NCI-H1048 (cell line): ENCODE measurements around the gene MAFF.

Source experiments
- DNase-seq: peaks from one replicate; lab custom pipeline; 2025; lab: John Stamatoyannopoulos, UW

Gene MAFF

DNA sequence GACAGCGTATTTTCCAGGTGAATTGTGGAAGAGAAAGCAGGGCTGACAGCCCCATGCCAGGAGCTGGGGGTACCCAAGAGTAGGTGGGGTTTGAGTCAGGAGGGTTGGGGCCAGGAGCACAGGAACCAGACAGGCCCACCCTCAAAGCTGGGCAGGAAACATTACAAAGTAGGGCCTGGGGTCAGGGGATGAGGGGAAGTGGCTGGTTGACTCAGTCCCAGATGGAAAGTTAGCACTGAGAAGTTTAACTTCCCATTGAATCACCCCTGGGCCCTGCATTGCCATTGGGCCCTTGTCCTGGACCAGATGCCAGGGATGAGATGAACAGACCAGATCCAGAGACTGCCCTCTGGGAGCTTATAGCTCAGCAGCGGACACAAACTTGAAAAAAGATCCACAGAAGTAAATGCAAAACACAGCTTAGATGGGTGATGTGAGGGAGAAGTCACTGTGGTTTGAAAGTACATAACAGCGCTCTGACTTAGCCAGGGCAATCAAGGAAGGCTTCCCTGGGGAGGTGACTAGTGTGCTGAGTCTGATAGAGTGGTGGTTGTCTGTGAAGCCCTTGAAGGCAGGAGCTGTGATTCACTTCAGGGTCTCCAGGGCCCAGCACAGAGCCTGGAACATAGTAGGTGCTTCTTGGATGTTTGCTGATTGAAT is 2.2 kb downstream of the MAFF start:
- DNase-seq, result no peak

- no peak for DNase-seq
Measured at GRCh38 chr22:38204784-38205183, 3.0 kb downstream of the MAFF start.

DNA sequence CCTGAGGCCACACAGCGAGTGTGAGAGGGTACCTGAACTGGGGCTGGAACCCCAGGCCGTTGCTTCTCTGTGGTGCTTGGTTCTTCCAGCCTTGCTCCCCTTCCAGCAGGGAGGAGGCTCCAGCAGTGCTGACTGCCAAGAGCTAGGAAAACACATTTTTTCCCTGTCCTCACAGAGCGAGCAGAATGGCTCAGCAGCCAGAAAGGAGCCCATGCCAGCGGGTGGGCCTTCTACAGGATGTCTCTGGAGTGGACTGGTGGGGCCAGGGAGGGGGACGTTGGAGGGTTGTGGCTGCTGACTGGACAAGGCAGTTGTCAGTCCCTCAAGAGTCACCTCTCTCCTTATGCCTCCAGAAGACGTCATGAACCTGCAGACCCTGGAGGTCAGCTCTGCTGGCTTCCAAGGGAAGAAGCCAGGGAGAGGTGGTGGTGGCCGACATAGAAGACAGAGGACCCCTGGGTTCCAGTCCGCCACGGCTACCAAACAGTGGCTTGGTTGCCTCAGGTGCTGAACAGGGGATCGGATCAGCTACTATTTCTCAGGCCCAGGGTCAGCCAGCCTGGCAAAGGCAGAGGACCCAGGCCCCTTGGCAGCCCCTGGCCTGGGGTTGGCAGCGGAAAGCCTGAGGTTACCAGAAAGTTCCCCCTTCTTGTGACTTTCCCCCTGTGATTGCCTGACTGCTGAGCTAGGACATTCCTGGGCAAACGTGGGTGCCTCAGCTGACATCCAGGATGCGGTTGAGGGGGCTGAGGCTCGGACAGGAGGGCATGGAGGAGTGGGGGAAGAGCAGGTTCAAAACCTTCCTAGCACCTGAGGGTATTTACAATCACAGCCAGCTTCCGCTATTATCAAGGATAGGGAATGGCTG is 3.7 kb downstream of the MAFF start:
- DNase-seq, result no peak

DNA sequence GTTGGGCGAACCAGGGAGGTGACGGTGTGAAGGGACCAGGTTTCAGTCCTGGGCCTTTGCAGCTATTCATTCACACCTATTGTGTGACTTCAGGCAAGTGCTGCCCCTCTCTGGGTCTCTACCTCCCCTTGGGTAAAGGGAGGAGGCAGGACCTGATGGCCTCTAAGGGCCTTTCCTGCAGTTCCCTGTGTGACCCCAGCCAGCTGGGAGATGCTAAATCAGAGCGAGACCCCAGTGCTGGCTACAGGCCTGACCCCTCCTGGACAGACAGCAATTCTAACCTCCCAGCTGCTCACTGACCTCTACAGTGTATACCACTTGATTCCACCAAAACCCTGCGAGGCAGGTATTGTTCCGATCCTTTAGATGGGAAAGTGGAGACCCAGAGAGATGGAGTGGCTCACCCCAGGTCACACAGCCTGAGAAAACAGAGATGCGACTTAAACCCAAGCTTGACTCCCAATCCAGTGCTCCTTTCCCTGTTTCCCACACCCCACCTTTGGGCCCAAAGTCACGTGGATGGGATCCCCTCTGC is 6.2 kb downstream of the MAFF start:
- no peak for DNase-seq

- DNase-seq, result no peak
Measured at GRCh38 chr22:38208551-38208968, 6.8 kb downstream of the MAFF start.

- DNase-seq, result no peak
Measured at GRCh38 chr22:38211556-38211955, 9.8 kb downstream of the MAFF start.

DNA sequence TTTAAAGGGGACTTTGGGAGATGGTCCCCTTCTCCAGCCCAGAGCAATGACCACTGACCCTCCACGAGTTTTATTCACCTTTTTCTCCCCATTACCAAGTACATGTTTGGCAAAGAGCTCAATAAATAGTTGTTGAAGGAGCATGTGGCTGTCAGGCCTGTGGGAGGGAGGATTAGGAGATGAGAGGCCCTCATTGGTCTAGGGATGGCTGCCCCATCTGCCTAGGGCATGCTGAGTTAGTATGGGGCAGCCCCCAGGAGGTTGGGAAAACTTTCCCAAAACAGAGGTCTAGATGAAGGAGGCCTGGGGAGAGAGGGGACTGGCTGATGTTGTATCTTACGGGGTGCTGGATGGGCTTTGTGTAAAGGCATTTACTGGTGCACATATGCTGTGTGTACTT is 10.6 kb downstream of the MAFF start:
- no peak for DNase-seq

DNA sequence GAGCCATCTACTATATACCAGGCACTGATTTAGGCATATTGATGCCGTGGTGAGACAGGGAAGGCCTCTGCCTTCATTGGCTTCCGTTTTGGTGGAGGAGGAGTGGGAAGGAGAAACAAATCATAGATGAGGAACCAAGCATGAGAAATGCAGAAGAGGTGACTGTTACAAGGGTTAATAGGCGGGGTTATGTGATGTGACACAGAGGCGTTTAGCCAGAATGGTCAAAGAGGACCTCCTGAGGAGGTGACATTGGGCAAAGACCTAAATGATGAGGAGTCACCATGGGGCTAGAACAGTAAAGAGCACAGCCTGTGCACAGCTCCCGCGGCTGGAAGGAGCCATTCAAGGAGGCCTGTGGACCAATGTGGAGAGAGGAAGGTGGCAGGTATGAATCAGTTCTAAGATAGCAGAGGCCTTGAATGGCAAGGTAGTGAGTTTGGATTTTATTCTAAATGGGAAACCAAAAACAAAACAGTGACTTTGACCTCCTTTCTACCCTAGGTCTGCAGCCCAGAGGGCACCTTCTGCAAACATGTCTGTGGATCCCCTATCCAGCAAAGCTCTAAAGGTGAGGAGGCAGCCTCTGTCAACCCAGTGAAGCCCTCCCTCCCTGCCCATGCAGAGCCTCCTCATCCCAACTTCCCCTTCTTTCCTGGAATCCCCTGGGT is 11.7 kb downstream of the MAFF start:
- no peak for DNase-seq

DNA sequence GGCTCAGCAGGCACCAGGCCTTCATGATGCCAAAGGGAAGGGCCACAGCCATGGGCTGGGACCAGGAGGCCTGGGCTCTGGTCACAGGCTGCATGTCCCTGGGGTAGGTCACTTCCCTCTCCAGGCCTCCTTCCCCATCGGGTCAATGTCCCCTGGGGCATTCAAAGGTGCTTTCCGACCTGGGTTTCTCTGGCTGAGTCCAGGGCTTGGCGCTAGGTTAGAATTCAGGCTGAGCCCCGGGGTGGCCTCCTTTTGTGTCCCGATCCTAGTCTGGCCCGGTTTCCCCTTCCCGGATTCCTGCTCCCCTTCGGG is 12.2 kb downstream of the MAFF start:
- no peak for DNase-seq

DNA sequence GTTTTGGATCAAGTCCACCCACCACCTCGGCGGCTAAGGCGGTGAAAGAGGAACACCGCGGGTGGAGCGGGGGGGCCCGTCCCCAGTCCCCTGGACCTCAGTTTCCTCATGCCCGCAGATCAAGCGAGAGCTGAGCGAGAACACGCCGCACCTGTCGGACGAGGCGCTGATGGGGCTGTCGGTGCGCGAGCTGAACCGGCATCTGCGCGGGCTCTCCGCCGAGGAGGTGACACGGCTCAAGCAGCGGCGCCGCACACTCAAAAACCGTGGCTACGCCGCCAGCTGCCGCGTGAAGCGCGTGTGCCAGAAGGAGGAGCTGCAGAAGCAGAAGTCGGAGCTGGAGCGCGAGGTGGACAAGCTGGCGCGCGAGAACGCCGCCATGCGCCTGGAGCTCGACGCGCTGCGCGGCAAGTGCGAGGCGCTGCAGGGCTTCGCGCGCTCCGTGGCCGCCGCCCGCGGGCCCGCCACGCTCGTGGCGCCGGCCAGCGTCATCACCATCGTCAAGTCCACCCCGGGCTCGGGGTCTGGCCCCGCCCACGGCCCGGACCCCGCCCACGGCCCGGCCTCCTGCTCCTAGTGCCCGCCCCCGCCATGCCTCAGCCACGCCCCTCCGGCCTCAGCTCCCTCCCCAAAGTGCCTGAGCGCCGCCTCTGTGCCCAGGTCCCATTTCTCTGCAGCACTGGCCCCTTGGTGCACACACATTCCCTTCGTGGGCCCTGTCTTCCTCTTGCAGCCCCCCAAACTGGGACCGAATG is 12.7 kb downstream of the MAFF start:
- DNase-seq, result peak; percentile 53

DNA sequence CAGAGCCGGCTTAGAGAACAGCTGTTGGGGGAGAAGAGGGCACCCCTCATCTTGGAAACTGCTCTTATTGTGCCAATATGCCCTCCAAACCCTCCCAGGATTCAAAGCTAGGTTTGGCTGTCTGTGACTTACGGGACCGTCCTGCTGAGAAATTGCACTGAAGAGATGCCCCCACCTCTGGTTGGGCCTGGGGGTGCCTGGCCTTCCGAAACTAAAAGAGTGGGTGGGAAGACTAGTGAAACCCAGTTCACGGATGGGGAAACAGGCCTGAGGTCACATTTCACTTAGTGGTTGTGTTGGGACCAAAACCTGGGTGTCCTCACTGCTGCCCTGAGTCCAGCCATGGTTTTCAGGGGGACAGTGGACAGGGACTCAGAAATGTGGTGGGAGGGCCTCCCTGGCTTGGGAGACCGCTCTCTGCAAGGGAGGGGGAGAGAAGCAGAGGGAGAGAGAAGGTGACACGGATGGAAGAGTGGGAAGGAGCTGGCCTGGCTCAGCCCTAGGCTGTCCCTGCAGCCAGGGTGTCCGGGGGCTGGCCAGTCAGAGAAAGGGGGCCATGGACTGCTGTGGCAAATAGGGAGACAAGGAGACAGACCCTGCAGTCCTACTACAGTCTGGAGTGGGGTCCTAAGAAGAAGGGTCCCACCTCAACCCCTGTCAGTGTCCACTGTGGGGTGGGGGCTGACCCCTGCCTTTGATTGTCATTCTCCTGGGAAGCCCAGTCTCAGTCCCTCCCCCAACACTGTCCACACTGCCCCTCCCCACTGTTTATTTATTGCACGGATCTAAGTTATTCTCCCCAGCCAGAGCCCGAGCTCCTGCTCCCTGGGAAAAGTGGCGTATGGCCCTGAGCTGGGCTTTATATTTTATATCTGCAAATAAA is 13.6 kb downstream of the MAFF start:
- no peak for DNase-seq

- no peak for DNase-seq
Measured at GRCh38 chr22:38218661-38219622, 17.1 kb downstream of the MAFF start.

- DNase-seq, result no peak
Measured at GRCh38 chr22:38219632-38220031, 17.8 kb downstream of the MAFF start.

GRCh38 chr22:38220163-38220562 is 18.4 kb downstream of the MAFF start:
- no peak for DNase-seq

DNA sequence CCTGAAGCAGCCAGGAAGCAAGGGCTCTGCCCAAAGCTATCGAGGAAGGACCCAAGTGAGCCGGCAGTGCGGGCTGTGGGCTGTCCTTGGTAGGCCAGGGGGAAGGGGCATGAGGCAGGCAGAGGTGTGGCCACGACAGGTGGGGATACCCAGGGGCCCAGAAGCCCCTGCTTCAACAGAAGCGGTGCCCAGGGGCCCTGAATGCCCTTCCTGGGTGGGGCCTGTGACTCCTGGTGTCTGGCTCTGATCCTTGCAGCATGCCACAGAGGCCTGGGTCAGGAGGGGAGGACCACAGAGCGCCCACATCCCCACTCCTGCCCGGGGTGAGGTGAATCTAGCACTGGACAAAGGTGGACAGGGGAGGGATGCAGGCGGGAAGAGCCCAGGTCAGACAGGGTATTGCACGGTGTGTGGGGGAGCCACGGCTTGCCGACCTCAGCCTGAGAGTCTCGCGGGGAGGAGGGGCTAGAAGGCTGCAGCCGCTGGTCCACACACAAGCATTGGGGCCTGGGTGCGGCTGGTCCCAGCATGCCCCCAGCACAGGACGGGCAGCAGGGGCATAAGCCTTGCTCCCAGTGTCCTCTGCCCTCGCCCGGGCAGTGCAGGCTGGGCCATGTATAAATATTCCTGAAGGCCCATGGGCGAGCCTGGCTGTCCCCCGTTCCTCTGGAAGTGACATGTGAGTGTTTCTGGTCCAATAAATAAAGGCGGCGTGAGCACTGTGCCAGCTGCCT is 19.0 kb downstream of the MAFF start:
- DNase-seq, result no peak

DNA sequence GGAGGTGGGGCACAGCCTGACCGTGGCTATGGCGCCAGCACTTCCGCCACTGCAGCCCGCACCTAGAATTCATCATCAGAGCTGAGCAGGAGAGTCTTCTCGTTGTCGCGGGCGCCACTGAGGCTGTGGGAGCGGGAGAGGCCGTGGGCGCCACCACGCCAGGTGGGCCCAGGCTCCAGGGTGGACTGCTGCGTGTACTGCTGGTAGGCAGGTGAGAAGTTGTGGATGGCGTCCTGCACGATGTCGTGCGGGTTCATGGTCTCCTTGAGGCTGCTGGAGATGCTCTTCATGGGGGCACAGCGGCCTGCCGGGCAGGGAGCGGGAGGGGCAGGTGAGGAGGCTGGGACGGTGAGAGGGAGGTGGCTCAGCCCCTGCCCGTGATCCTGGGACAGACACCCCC is 19.6 kb downstream of the MAFF start:
- DNase-seq, result no peak

DNA sequence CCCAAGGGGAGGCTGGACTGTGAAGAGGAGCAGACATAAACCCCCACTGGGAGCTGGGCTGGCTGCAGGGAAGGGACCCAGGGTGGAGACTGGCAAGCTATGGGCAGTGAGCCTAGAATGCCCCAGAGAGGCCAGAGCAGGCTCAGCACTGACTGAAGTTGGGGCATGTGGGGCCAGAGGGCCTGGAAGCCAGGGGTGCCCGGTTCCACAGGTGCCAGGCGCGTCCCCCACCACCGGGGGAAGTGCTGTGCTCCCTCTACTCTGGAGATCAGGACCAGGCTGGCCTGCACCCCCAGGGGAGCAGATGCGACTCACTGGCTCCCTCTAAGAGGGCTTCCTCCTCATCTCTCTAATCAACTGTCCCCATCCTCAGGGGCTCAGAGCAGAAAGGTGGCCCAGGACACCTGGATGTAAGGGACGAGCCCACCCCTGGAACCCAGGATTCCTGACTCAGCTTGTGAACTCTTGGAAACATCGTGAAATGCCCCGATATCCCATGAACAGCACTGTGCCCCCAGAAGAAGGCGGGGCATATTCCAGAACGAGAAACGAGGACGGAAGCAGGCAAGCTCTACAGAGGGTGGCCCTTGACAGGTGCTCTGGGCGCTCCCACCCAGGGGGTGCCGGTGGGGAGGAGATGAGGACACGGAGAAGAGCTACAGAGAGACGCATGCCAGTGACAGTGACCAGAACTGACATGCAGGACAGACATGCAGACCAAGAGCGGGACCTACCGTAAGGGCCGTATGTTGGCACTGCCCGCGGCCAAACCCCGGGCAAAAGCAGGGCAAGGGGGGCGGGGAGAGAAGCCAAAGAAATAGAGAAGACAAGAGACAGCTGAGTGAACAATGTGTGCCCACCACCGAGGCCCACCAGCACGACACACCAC is 20.4 kb downstream of the MAFF start:
- no peak for DNase-seq

DNA sequence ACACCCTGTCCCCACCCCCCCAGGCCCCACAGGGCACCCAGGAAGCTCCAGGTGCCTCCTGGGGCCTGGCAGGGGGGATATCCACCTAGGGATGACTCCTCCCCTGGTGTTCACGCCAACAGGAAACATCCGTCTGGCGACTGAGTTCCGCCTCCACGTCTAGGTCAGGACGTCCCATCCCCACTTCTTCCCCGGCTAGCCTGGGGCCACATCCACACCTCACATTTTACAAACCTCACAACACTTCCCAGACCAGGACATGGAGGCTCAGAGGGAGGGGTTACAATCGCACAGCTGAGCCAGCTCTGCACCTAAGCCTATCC is 21.0 kb downstream of the MAFF start:
- no peak for DNase-seq
